Measurements from ENCODE around the gene MCC. TPM values are rescaled to one million over a fixed set of nuclear protein-coding genes. Genes with fewer than 3 reads are reported as not detected.

The MCC gene
- total RNA-seq, 4 donors from 2014 or later: 5.1 to 22.3 (median 13.0) TPM

GRCh38 chr5:112998296-112998695 lies 490.0 kb downstream of the MCC start:
- Histone ChIP-seq H3K4me1 (no peaks in the 10 kb centered on the region), H3K4me3 (replicated peaks in 1 of 3) (no peak overlapping the region), H3K27me3 (no peaks in the 10 kb centered on the region), H3K27ac (no peak overlapping the region), H3K9me3 (no peaks in the 10 kb centered on the region), H3K36me3 (peaks cover 15 to 17% of the 10 kb centered on the region in 2 donors)
- no peak for TF ChIP-seq POLR2A (IDR thresholded peaks at IDR 0.05)
- TF ChIP-seq CTCF (IDR thresholded peaks at IDR 0.05): no peak
- intact Hi-C loops (cut with DNase I): loop anchor here (5.0 to 10.0 kb wide), 2 partner anchors 334 to 607 kb away; no protein-coding TSS in a partner anchor
- 94% methylated on average over 4 of the region's 4 CpGs for WGBS, 2 donors
- no peak for DNase-seq

- Histone ChIP-seq H3K9me3 (no peaks in the 10 kb centered on the region), H3K27me3 (no peaks in the 10 kb centered on the region), H3K36me3 (peaks cover 2 to 4% of the 10 kb centered on the region in 2 donors), H3K4me3 (replicated peaks in 1 of 3) (no peak overlapping the region), H3K4me1 (no peaks in the 10 kb centered on the region), H3K27ac (no peak overlapping the region)
- TF ChIP-seq CTCF (IDR thresholded peaks at IDR 0.05) (no peak), POLR2A (IDR thresholded peaks at IDR 0.05) (no peak)
- DNase-seq: no peak
- intact Hi-C loops (cut with DNase I): loop anchor here (5.0 to 10.0 kb wide), 2 partner anchors 335 to 608 kb away; no protein-coding TSS in a partner anchor
- WGBS, 2 donors: 91 to 92% methylated on average over 4 of the region's 4 CpGs
Measured at GRCh38 chr5:112996830-112997374, 491.4 kb downstream of the MCC start.

- no peaks in the 10 kb centered on the region for H3K9me3 ChIP-seq
- H3K27ac ChIP-seq: no peak overlapping the region
- no peaks in the 10 kb centered on the region for H3K27me3 ChIP-seq
- intact Hi-C loops (cut with DNase I): loop anchor here (5.0 to 10.0 kb wide), 2 partner anchors 336 to 609 kb away; no protein-coding TSS in a partner anchor
- no peak overlapping the region for H3K4me3 ChIP-seq (replicated peaks in 1 of 3)
- H3K4me1 ChIP-seq: no peaks in the 10 kb centered on the region
- WGBS, 2 donors: 23 to 28% methylated on average over 7 of the region's 7 CpGs
- TF ChIP-seq POLR2A (IDR thresholded peaks at IDR 0.05) (no peak), CTCF (IDR thresholded peaks at IDR 0.05) (peak; percentile 74 to 89 (median 86))
- no peaks in the 10 kb centered on the region for H3K36me3 ChIP-seq
- peak; percentile 70 to 78 for DNase-seq
Measured at GRCh38 chr5:112995764-112996618, 492.3 kb downstream of the MCC start.

- H3K4me1 ChIP-seq: no peaks in the 10 kb centered on the region
- no peaks in the 10 kb centered on the region for H3K9me3 ChIP-seq
- no peaks in the 10 kb centered on the region for H3K27me3 ChIP-seq
- intact Hi-C loops (cut with DNase I): no loop called here
- DNase-seq: no peak
- no peaks in the 10 kb centered on the region for H3K36me3 ChIP-seq
- no peak overlapping the region for H3K27ac ChIP-seq
- TF ChIP-seq POLR2A (IDR thresholded peaks at IDR 0.05): no peak
- TF ChIP-seq CTCF (IDR thresholded peaks at IDR 0.05): no peak
- no peak overlapping the region for H3K4me3 ChIP-seq (replicated peaks in 1 of 3)
- 82 to 84% methylated on average over 4 of the region's 4 CpGs for WGBS, 2 donors
Measured at GRCh38 chr5:112986224-112986623, 502.0 kb downstream of the MCC start.

GRCh38 chr5:112983363-112983762 lies 504.9 kb downstream of the MCC start:
- DNase-seq: no peak
- H3K27ac ChIP-seq: no peak overlapping the region
- WGBS, 2 donors: 95 to 99% methylated on average over 2 of the region's 2 CpGs
- TF ChIP-seq CTCF (IDR thresholded peaks at IDR 0.05) (no peak), POLR2A (IDR thresholded peaks at IDR 0.05) (no peak)
- H3K27me3 ChIP-seq: no peaks in the 10 kb centered on the region
- no peaks in the 10 kb centered on the region for H3K9me3 ChIP-seq
- intact Hi-C loops (cut with DNase I): no loop called here
- peaks cover 6 to 7% of the 10 kb centered on the region in 2 donors for H3K4me1 ChIP-seq
- no peaks in the 10 kb centered on the region for H3K36me3 ChIP-seq
- H3K4me3 ChIP-seq (replicated peaks in 1 of 3): no peak overlapping the region

Data from thyroid gland (tissue), 4 donors.